Measurements from ENCODE around the gene CNDP1.
A peak's percentile ranks its signal among the peaks of the same experiment; 100 is the strongest.
"Not testable (repeated sequence)": the region's sequence is repeated elsewhere in the genome, so short reads cannot be mapped to it uniquely, and the experiment has no call there.

Gene CNDP1

DNA sequence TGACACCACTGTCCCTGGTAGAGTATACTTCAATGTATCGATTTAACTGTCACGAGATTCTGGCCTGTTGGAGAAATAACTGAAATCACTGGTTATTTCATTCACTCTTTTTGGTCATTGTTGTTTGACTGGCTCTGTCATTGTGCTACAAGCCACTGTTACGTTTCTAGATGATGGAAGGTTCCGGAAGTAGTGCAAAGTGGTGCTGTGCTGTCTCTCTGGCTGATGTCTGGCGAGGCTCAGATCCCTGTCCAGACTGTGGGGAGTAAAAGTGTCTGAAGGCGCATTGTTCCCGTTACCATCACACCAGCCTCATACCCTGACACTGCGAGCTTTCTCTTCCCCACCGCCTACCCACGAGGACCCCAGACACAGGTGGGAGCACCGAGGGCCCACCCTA lies 11.7 kb downstream of the CNDP1 start:
- no peak for DNase-seq (ENCODE audit: low read depth in 2 of 2)

GRCh38 chr18:74546751-74547530 lies 12.6 kb downstream of the CNDP1 start:
- DNase-seq (ENCODE audit: low read depth in 2 of 2): no peak

DNA sequence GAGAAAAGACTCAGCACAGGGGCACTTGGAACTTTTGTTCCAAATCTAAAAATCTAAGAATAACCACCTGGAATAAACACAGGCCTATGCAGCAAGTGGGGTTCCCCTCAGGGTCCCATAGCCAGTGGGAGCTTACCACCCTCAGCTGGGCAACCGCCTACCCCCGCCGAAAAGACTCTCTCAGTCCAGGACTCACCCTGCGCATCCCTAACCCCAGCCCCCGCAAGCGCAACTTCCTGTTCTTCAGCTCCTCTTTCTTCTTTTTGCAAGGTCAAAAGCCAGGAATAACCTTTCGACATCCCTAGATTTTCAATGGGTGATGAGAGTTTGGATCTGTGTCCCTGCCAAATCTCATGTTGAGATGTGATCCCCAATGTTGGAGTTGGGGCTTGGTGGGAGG lies 13.6 kb downstream of the CNDP1 start:
- no peak for DNase-seq (ENCODE audit: low read depth in 2 of 2)

DNA sequence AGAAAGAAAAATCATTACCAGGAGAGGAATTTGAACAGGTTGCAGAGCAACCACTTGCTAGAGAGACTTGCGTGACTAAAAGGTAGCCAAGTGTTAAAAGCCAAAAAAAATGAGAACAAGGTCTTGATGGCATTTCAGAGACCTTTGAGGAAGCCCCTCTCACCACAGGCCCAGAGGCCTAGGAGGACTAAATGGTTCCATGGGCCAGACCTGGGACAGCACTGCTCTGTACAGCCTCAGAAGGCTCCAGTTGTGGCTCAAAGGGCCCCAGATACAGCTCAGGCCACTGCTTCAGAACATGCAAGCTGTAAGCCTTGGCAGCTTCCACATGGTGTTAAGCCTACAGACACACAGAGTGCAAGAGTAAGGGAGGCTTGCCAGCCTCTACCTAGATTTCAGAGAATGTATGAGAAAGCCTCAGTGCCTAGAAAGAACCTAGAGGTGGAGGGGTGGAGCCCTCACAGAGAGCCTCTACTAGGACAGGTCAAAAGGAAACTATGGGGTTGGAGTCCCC lies 15.3 kb downstream of the CNDP1 start:
- DNase-seq (ENCODE audit: low read depth in 2 of 2): no peak

DNA sequence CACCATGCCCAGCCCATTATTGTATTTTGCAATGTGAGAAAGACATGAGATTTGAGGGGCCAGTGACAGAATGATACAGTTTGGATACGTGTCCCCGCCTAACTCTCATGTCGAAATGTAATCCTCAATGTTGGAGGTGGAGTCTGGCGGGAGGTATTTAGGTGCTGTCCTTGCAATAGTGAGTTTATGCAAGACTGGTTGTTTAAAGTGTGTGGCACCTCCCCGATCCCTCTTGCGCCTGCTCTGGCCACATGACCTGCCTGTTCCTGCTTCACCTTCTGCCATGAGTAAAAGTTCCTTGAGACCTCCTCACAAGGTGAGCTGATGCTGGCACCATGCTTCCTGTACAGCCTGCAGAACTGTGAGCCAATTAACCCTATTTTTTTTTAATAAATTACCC lies 16.6 kb downstream of the CNDP1 start:
- no peak for DNase-seq (ENCODE audit: low read depth in 2 of 2)

GRCh38 chr18:74551452-74551851 lies 17.2 kb downstream of the CNDP1 start:
- no peak for DNase-seq (ENCODE audit: low read depth in 2 of 2)

- DNase-seq (ENCODE audit: low read depth in 2 of 2): peak; percentile 61 to 71
Observed at GRCh38 chr18:74551936-74552555, 17.7 kb downstream of the CNDP1 start.

DNA sequence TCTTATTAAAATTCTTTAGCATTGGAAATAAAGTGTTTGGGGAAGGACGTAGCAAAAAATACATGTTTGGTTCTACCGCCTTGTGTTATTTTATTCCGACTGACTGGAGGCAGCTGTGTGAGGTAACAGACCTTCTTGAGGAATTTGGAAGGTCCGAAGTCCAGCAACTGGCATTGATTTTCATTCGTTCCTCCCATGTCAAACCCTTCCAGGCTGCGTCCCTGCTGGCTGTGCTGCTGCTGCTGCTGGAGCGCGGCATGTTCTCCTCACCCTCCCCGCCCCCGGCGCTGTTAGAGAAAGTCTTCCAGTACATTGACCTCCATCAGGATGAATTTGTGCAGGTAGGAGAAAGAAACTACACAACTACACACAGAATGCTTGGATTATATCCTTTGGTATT lies 21.8 kb downstream of the CNDP1 start:
- no peak for DNase-seq (ENCODE audit: low read depth in 2 of 2)

DNA sequence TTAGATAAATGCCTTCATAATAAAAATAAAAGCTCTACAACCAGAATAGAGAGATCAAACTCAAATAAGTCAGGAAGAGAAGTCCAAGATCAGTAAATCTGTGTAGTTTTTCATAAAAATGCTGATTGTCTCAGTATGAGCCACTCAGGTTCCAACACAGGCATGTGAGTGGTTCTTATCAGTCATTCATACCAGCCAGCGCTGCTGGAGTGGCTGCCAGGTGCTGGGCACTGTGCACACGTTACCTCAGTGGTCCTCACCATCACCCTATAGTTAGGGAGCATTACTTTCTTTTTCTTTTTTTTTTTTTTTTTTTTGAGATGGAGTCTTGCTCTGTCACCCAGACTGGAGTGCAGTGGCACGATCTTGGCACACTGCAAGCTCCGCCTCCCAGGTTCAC lies 23.8 kb downstream of the CNDP1 start:
- DNase-seq (ENCODE audit: low read depth in 2 of 2): no peak

DNA sequence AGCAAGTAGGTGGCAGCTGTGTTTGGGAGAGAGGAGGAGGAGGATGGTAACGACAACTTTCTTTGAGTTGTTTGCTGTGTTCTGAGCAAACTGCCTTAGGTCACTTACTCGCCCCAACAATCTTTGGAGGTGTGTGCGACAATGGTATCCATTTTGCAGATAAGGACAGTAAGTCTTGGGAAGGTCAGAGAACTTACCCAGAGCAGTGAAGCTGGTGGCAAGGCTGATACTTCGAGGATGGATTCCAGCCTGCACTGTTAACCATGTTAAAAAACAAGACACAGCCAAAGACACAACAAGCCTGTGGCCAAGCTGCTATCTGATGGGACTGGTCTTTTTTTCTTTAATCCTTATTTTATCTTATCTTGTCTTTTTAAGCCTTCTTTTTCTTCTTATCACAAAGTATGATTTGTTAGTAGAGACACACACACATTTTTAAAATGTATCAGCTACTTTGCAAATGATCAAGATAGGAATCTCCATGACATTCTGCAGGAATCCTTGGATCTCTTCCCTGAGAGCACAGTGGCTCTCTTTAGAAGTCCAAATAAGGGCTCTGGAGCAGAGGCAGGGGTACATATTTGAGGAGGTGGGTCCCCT lies 27.9 kb downstream of the CNDP1 start:
- no peak for DNase-seq (ENCODE audit: low read depth in 2 of 2)

- no peak for DNase-seq (ENCODE audit: low read depth in 2 of 2)
Observed at GRCh38 chr18:74562775-74563174, 28.5 kb downstream of the CNDP1 start.

- DNase-seq (ENCODE audit: low read depth in 2 of 2): no peak
Observed at GRCh38 chr18:74563999-74564398, 29.7 kb downstream of the CNDP1 start.

GRCh38 chr18:74565164-74565563 lies 30.9 kb downstream of the CNDP1 start:
- DNase-seq (ENCODE audit: low read depth in 2 of 2): not testable (repeated sequence)

DNA sequence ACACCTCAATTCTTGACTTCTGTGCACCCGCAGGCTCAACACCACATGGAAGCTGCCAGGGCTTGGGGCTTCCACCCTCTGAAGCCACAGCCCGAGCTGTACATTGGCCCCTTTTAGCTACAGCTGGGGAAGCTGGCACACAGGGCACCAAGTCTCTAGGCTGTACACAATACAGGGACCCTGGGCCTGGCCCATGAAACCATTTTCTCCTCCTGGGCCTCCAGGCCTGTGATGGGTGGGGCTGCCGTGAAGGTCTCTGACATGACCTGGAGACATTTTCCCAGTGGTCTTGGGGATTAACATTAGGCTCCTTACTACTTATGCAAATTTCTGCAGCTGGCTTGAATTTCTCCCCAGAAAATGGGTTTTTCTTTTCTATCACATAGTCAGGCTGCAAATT lies 31.7 kb downstream of the CNDP1 start:
- DNase-seq (ENCODE audit: low read depth in 2 of 2): not testable (repeated sequence)

DNA sequence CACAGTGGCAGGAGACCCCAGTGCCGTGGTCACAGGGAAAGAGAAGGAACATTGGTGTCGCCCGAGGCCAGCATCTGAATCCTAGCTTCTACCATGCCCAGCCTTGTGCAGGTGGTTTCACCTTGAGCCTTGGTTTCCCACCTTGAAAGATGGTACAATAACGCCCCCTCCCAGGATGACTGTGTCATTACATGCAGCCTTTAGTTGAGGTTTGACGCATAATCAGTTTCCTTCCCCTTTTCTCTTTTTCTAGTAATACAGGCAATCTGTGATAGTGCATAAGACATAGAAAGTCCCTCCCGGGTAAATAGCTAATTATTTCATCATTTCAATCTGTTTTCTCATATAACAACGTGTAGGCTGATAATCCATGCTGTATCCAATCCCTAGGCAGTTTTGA lies 33.5 kb downstream of the CNDP1 start:
- no peak for DNase-seq (ENCODE audit: low read depth in 2 of 2)

GRCh38 chr18:74569401-74569800 lies 35.1 kb downstream of the CNDP1 start:
- DNase-seq (ENCODE audit: low read depth in 2 of 2): no peak

GRCh38 chr18:74570266-74570665 lies 36.0 kb downstream of the CNDP1 start:
- no peak for DNase-seq (ENCODE audit: low read depth in 2 of 2)

DNA sequence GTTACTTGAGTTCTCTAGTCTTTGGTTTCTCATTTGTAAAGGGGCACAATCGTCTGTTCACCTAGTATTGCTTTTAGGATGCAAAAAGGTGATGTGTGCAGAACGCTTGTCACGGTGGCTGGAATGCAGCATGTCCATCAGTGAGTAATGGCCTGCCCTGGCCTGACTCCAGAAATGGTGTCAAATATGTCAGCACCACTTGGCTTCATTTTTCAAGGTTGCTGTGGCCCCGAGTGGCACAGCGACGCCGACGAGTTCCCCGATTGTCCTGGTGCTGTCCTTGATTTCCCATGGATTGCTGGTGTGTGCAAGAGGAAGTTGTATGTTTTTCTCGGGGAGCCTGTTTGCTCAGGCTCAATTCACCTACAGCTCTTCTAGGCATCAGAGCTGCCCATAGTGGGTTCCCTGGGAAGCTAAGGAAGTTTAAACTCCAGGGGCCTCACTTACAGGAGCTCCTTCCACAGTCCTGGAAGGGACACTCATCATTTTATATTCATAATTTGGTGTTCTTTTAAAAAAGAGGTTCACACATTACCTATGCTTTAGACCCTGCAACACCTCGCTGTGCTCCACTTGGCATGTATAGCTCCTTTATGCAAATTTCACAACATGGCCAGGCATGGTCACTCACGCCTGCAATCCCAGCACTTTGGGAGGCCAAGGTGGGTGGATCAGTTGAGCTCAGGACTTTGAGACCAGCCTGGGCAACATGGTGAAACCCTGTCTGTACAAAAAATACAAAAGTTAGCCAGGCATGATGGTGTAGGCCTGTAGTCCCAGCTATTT lies 37.8 kb downstream of the CNDP1 start:
- no peak for DNase-seq (ENCODE audit: low read depth in 2 of 2)

GRCh38 chr18:74573053-74573452 lies 38.8 kb downstream of the CNDP1 start:
- DNase-seq (ENCODE audit: low read depth in 2 of 2): no peak

- no peak for DNase-seq (ENCODE audit: low read depth in 2 of 2)
Observed at GRCh38 chr18:74574916-74575315, 40.6 kb downstream of the CNDP1 start.

DNA sequence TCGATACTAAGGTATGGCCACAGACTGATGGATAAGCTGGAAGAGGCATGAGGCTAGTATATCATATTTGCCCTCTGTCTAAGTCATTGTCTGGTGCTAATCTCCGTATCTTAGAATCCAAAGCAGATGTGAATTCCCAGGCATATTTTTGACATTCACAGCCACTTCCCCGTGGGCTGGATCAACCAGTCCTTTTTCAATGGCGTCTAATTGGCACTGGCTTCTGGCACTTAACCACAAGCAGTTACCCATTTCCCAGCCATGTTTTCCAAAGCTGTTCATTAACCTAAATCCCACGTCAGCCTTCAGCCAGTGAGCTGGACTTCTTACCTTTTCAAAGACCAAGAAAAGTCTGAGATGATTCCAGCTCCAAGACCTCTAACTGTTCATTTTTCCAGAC lies 42.7 kb downstream of the CNDP1 start:
- DNase-seq (ENCODE audit: low read depth in 2 of 2): no peak

- no peak for DNase-seq (ENCODE audit: low read depth in 2 of 2)
Observed at GRCh38 chr18:74579496-74580065, 45.3 kb downstream of the CNDP1 start.
